ELR (cell line): Measurements from ENCODE around the gene TNFRSF25.
"Not testable (repeated sequence)": the region's sequence is repeated elsewhere in the genome, so short reads cannot be mapped to it uniquely, and the experiment has no call there.

Experiments used
- DNase-seq: peaks from one replicate; pipeline ENCODE4 v3.0.0-alpha.2; 2015; ENCODE audit warnings: low read depth

The TNFRSF25 gene

DNA sequence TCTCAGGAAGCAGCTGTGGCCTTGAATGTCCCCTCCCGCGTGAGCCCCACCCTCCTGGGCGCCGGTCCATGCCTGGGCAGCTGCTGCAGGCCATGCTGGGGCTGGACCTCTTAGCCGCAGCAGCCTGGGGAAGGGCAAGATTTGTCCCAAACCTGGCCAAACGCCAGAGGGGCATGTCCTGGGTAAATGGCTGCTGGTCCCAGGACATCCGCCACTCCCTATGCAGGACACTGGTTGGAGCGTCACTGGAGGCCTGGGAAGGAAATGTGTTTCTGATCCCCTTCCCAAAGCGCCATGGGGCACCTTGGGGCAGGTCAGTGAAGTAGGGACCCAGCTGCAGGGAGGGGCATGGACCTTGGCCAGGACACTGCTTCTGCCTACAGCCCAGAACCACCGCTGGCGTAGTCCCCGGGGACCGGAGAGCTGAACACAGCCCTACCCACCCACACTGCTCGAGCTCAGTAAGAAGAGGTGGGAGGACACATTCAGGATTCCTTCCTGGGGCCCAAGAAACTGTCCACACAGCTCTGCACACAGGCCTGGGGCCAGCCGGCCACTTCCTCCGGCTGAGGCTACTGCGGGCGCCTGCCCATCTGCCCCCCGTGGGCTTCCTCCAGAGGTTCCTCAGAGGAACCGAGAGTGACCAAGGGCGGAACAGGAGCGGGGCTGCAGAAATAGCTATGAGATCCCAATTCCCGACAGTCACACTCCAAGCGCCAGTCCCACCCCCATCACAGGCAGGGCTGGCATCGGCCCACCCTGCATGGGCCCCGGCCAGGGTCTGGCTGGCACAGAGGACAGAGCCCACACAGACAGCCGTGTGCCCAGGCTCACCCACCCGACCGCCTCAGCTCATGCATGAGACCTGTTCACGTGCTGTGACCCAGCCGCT, 36.3 kb upstream of the TNFRSF25 start:
- no peak for DNase-seq

DNA sequence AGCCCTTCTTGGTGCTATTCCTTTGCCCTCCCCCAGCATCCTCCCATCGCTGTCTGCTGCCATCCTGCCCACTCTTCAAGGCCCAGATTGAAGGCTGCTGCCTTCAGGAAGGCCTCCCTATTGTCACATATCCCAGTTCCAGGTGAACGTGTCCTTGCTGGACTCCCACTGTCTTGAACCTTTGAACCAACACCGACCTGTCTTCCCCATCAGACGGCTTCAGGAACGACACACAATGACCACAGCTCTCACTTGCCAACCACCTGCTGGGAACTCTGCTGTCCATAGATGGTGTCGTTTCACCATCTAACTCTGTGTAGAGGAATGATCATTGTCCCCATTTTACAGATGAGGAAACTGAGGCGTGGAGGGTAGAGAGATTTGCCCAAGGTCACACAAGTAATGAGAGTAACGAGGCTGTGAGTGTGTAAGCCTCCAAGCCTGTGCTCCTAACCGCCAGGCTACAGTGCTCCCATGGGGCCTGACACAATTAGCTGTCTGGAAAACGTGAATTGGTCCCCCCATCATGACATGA, 35.4 kb upstream of the TNFRSF25 start:
- no peak for DNase-seq

DNA sequence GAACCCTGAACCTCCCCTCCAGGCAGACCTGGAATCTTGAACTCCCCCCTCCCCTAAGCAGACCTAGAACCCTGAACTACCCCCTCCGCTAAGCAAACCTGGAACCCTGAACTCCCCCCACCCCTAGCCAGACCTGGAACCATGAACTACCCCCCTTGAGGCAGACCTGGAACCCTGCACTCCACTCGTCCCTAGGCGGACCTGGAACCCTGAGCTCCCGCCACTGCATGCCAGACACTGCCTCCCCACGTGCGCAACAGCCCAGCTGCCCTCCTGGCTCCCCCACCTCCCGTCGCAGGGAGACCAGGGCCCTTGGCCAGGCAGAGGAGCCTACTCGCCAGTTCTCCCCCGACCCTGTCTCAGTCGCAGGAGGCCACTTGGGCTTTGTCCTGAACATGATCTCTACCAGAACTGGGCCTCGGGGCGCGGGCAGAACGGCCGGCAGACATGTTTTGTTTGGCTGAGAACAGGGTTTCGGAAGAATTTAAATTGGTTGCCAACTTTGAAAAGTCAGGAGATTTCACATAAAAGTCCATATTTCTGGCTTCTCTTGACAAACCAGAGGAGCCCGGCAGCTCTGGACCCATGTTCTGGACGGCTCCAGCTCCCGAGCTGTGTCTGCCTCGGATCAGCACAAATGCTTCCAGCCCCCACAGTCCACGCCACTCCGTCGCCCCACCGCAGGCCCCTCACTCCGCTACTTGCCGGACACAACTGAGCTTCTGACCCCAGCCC, 34.7 kb upstream of the TNFRSF25 start:
- DNase-seq: no peak

DNA sequence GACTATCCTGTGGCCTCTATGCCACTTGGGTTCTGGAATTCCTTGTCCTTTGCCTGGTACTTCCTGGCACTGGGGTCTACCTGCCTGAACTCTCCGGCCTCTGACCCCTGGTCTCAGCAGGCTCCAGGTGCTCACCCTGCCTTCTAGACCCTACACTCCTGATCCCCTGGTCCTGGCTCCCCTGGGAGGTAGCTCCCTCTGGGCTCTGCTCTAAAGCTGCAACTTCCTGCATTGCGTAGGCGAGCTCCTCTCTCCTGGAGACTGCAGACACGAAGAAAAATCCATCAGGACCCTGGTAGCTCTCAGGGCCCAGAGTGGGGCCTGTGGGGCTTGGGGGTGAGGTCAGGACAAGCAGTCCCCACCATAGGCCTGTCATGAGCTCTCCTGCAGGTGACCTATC, 33.3 kb upstream of the TNFRSF25 start:
- DNase-seq: no peak

DNA sequence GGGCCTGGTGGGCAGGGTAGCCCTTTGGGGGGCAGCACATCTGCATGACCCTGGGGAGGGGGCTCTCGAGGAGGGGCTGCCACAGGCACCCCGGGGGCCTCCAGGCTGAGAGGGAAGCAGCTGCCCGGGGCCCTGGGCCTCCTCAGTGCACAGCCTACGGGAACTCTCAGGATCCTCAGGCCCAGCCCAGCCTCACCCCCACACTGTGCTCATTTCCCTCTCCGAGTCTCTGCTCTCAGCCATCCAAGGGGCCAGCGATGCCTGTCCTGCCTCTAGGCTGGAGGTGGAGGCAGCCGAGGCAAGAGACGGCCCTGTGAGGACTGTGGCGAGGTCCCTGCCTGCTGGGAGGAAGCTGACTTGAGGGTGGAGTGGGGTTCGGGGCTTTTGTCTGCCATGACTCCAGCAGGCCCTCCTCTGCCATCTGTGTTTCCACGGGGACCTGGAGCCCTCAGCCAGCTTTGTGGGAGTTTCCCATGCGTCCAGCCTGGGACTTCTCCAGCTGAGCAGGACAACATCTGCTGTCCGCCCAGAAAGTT, 32.7 kb upstream of the TNFRSF25 start:
- no peak for DNase-seq

DNA sequence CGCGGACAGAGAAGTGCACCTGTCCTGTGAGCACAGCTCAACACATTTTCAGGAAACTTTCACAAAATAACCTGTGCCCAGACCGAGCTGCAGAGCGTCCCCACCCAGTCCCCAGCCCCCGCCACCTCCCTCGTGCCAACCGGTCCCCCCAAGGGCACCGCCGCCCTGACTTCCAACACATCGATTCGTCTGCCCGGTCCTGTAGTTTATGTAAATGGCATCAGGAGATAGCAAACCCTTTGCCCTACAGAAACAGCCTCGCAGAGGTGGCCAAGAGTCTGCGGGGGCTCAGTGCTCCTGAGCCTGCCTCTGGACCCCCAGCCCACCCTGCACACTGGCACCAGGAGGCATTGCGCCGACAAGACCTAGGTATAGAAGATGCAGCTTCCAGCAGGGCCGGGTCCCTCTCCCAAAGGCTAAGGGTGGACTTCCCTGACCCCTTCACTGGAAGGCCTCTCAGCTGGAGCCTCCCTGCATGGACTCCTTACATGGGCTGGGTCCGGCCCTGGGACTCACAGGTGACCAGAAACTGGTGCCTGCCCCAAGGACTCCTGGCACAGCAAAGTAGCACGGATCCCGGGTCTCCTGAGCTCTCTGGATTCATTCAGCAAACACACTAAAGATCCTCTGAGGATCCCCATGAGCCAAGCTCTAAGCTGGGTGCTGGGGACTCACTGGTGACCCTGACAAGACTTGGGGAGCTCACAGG, 32.0 kb upstream of the TNFRSF25 start:
- DNase-seq: no peak

DNA sequence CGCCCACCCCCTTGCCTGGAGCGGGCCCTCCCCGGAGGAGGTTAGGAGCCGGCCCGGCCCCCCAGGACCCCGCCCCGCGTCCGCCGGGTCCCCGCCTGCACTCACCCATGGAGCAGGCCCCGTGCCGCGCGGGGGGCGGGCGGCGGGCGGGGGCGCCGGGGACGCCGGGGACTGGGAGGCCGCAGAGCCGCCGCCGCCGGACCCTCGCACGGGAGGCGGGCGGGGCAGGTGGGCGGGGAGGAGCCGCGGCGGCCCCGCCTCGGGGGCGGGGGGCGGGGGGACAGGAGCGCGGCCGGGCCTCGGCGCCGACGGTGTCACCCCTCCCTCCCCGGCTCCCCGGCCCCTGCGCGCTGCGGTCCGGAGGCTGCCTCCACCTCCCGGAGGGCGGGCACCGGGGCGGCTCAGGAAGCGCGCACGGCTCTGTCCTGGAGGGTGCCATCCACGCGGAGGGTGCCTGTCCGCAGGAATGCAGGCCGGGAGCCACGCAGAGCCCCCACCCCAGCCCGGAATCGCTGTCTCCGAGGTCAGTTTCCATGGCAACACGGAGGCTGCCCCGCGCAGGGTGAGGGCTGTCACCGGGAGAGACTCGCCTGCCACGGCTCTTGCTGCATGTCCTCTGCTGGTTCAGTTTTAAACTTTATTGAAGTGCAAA, 31.4 kb upstream of the TNFRSF25 start:
- peak; percentile 64 for DNase-seq

DNA sequence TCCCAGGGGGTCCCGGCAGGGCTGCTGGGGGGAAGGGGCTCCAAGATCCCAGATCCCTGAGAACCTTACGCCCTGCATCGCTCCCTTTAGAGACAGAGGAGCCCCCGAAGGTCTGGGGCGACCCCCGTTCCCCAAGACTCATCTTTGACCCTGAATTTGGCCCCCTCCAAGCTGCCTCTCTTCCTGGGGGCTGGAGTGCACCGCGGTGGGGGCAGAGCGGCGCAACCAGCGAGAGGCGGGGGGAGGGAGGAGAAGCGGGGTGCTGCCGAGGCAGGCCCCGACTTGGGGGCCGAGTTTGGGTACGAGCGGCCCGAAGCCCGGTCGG, 30.9 kb upstream of the TNFRSF25 start:
- no peak for DNase-seq

DNA sequence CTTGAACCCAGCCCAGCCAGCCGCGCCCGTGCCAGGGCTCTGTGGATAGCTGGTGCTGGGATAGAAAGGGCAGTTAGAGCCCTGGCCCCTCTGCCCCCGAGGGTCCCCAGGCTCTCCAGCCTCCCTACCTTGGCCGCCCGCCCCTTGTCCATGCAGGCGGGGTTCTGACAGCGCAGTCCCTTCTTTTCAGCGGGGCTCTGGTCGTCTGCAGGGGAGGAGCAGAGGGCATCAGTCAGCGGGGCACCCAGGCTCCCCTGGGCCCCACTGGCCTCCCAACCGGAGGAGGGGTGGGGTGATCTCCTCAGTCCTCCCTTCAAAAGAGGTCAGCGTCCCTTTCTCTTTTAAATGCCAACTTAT, 30.4 kb upstream of the TNFRSF25 start:
- DNase-seq: peak; percentile 36

DNA sequence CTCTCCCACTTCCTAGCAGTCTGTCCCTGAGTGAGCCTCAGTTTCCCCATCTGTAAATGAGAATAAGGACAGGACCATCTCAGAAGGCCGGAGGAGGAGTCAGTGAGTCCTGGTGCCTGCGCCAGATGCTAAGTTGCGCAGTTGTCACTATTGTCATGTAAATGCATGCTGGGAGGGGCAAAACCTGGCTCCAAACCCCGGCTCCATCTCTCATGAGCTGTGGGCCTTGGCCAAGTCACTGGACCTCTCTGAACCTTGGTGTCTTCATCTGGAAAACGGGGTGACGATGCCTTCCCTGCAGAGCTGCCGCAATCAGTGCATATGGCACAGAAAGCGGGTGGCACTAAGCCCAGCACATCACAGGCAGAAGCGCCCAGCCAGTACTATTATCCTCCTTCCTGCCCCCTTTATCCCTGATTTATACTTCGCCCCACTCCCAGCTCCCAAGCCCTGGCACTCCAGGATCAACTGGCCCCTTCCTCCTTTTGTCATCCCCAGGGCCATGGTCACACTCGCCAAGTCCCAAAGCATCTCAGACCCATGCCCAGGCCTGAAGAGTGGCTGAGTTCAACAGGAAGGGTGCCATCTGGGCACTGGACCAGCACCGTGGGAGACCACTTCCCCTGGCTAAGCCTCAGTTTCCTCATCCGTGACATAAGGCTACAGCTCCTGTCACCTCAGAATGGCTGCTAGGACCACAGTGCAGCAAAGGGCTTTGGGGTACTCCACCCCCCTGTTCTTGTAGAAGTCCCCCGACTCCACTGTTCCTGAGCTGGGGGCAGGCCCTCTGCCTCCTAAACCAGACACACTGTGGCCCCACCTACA, 29.8 kb upstream of the TNFRSF25 start:
- no peak for DNase-seq

DNA sequence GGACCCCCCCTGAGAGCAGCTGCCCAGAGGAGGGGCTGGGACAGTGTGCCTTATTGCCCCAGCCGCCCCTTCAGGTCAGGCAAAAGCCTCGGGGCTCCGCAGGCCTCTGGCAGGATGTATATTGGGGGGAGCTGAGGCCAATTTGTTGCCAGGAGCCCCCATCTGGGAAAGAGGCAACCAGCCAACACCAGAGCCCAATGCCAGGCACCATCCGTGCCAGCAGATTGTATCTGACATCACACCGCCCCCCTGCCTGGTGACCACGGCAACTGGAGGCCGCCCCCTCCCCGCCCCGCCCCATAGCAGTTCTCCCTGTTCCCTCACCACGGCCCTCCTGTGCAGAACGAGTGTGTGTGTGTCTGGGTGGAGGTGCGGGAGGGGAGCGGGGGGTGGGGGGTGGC, 29.1 kb upstream of the TNFRSF25 start:
- DNase-seq: no peak

DNA sequence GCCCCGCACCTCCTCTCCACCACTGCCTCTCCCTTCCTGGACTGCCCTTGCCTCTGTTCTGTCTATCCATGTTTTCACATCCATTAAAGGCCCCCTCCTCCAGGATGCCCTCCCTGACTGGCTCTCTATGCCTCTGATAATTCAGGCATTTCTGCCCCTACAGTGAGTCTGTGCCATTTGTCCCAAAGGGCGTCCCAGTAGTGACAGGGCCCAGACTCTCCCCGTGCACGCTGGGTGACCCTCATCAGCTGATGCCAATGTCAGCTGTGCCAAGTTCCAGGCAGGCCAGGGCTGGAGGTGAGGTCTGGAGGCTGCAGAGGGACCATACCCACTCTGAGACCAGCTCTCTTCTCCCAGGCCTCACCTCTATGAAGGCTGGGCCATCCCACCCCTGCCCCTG, 28.7 kb upstream of the TNFRSF25 start:
- no peak for DNase-seq

DNA sequence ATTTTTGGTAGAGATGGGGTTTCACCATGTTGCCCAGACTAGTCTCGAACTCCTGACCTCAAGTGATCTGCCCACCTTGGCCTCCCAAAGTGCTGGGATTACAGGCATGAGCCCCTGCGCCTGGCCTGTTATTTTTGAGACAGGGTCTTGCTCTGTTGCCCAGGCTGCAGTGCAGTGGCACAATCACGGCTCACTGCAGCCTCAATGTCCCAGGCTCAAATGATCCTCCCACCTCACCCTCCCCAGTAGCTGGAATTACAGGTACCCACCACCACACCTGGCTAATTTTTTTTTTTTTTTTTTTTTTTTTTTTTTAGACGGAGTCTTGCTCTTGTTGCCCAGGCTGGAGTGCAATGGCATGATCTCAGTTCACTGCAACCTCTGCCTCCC, 27.9 kb upstream of the TNFRSF25 start:
- DNase-seq: not testable (repeated sequence)

DNA sequence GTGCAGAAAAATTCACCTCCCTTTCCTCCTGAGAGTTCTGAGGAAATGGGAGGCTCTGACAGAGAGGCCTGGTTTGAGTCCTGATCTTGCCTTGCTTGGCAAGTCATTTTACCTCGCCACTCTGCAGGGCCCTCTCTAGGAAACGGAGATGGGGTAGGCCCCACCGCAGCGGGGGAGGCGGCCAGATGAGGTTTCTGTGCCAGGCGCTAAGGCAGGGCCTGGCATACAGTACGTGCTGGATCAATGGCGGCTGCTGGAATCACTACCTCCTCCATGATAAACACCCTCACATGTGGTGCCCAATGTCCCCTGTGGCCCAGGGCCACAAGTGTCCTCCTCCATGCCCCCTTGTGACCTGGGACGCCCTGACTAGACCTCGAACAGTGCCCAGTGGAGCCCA, 26.0 kb upstream of the TNFRSF25 start:
- DNase-seq: no peak

DNA sequence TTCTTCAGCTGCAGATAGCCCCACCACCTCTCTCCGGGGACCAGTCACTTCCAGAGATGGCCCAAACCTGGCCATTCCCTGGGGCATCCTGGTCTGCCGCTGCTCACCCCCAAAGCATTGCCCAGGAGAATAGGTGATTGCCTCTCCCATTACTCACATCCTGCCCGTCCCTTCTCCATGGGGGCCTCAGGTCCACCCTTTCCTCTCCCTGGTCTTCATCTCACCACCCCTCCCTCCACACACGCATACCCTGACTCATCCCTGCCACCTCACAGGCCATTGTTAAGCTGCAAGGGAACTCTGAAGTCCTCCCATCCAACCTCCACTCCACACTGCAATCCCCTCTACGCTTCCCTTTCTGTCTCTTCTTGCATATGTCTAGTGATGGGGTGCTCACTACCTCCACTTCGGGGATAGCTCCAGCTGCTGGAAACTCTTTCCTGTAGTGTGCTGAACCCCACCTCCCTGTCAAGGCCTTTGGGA, 25.5 kb upstream of the TNFRSF25 start, which contains the start of gene PLEKHG5:
Gene PLEKHG5 (minus strand): TSS at position 188 of the 483 bp plus-strand sequence. CDS start 14,096 bp downstream, outside the sequence.
- peak; percentile 97 for DNase-seq

DNA sequence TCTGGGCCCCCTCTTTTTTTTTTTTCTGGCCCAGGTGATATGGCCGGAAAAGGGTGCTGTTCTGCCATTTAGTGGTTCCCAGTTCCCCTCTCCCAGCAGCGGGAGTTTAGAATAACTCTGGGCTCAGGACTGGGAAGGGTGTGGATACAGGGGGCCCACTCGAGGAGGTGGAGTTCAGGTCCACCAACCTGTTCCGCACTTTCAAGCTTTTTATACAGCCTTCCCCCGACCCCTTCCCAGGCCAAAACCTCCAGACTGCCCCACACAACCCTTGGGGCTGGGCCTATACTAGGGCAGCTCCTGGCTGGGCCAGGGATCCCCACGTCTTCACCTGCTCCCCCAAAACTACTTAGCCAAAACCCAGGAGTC, 25.1 kb upstream of the TNFRSF25 start:
- no peak for DNase-seq

DNA sequence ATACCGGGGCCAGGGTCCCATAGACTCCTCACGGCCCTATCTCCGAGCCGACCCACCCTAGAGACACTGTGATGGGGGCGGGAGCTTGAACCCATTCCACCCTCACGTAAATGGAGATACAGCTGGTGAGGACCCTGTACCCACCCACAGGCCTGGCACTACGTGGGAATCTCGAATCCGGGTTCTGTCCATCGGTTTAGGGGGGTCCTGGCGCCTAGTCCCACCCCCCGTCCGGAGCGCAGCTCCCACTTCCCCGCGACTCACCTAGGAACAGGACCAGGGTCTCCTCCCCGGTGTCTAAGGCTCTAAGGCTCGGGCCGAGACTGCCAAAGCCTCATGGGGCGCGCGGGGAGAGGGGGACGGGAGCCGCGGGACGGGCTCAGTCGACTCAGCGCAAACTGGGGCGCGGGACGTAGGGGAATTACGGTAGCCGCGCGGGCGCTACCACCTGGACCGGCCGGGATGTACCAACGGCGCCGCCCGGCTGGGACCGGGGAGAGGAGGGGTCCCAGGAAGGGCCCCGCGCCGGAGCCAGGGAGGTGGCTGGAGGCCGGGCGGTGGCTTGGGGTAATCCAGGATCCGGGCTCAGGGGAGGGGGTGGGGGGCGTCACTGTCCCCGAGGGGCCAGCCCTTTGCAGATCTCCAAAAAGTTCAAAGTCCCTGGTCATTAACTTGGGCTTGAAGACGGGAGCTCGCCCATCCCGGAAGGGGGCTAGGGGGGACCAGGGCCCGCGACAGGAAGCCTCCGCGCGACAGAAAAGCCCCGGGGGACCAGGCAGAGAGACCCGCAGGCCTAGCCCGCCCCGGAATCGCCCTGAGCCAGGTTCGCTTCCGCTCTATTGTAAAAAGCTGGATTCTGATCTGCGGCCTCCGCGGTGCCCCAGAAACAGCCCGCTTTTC, 24.5 kb upstream of the TNFRSF25 start:
- DNase-seq: peak; percentile 83

DNA sequence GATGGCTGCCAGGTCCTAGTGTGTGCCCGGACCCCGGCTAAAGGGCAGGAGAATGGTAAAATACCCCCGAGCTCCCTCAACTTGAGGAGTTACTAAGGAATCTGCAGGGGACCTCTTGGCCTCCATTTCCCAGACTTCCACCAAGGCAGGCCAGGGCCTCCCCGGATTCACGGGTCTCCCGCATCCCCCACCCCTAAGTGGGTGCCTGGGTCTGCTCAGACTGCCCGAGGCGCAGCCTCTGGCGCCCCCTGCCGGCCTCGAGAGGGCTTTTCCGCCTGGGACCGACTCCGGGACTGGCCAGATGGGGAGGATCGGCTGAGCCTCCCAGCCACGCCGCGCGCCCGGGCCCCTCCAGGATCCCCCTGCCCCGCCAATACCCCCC, 23.8 kb upstream of the TNFRSF25 start:
- peak; percentile 75 for DNase-seq

DNA sequence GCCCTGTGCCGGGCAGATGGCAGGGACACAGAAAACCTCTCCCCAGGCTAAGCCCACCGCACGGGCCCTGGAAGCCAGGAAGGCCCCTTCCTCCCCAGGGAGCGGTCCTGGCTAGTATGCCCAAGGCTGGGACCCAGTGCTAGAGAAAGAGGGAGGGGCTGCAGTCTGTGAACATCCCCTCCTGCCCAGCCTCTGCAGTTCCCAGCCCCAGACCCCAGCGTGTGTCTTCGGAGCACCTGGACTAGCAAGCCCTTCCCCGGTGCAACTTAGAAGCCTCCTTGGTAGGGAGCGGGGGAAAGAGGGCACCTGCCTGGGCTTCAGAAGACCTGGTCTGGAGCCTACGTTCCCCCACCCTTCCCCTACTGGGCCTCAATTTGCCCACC, 23.4 kb upstream of the TNFRSF25 start:
- DNase-seq: no peak
